ENCODE data around the gene SGCD. TPM values are rescaled to one million over a fixed set of nuclear protein-coding genes. Genes with fewer than 3 reads are reported as not detected.

The SGCD gene
- polyA plus RNA-seq, 4 donors = 0.22 to 7.5 (median 0.62) TPM

DNA sequence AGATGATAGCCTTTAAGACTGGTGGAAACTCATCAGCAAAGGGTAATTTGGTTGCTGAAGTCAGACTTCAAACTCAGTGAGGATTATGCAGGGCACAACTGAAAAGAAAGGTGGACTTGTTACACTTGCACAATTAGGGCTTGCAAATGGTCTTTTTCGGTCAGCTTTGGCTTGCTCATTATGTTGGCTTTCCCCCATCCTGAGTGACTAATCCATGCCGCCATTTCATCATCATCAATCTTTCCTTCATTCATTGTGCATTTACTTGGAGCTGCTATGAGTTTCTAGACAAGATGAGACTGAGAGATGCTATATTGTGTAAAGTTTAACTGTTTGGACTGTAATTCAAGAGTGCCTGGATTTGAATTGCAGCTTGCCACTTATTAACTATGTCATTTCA lies 388.3 kb downstream of the SGCD start:
- Histone ChIP-seq H3K27ac (ENCODE audit: low read depth in 1 of 3, low read length in 2 of 3) (no peak overlapping the region), H3K36me3 (ENCODE audit: control insufficient read depth in 3 of 3, insufficient read depth in 2 of 3, low read depth in 1 of 3, low read length in 3 of 3) (no peaks in the 10 kb centered on the region), H3K9me3 (ENCODE audit: control insufficient read depth in 2 of 2, insufficient read depth in 1 of 2, low read depth in 1 of 2, low read length in 1 of 2) (no peaks in the 10 kb centered on the region), H3K4me1 (ENCODE audit: control insufficient read depth in 3 of 3, insufficient read depth in 2 of 3, low read depth in 1 of 3, low read length in 2 of 3) (no peaks in the 10 kb centered on the region), H3K4me3 (ENCODE audit: low read depth in 1 of 3, low read length in 3 of 3) (no peak overlapping the region), H3K27me3 (ENCODE audit: control insufficient read depth in 3 of 3, insufficient read depth in 3 of 3, low read length in 3 of 3) (no peaks in the 10 kb centered on the region)
- FAIRE-seq = no peak
- WGBS, 3 donors = 82 to 87% (median 84%) methylated on average over 2 of the region's 2 CpGs
- peak in 1 of 2 donors; percentile 18 for DNase-seq

DNA sequence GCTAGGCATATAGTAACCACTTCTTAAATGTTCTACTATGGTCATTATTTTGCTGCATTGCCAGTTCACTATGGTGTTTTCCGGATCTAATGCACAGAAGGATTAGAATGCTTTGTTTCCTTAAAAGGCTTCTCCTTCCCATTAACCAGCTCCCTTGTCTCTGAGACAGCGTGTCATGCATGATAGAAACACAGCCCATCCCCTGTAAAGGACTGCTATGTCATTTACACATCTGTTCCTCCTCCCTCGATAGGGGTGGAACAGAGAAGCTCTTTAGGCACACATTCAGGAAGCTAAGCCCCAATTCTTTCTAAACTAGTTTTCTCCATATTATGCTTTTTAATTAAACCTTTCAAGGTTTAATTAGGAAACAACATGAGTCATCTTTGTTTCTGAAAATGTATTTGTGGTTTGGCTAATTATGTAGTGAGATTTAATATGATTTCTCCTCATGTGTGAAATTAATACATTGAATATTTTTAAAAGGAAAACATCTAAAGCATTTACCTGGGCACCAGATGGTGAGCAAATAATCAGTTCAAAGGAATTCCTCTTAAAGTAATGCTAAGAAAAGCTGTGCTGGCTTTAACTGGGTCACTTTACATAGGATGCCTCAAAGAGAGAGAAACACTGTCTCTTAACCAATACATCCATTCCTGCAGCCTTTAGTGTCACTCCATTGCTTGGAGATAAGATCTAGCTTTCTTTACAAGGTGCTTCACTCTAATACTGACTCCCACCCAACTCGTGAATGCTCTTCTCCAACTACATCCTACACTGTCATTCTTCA lies 389.8 kb downstream of the SGCD start:
- no peak for FAIRE-seq
- Histone ChIP-seq H3K4me3 (ENCODE audit: low read depth in 1 of 3, low read length in 3 of 3) (no peak overlapping the region), H3K36me3 (ENCODE audit: control insufficient read depth in 3 of 3, insufficient read depth in 2 of 3, low read depth in 1 of 3, low read length in 3 of 3) (no peaks in the 10 kb centered on the region), H3K4me1 (ENCODE audit: control insufficient read depth in 3 of 3, insufficient read depth in 2 of 3, low read depth in 1 of 3, low read length in 2 of 3) (no peaks in the 10 kb centered on the region), H3K9me3 (ENCODE audit: control insufficient read depth in 2 of 2, insufficient read depth in 1 of 2, low read depth in 1 of 2, low read length in 1 of 2) (no peaks in the 10 kb centered on the region), H3K27me3 (ENCODE audit: control insufficient read depth in 3 of 3, insufficient read depth in 3 of 3, low read length in 3 of 3) (no peaks in the 10 kb centered on the region), H3K27ac (ENCODE audit: low read depth in 1 of 3, low read length in 2 of 3) (no peak overlapping the region)
- 65 to 70% (median 70%) methylated on average over 4 of the region's 4 CpGs for WGBS, 3 donors
- no peak for DNase-seq

DNA sequence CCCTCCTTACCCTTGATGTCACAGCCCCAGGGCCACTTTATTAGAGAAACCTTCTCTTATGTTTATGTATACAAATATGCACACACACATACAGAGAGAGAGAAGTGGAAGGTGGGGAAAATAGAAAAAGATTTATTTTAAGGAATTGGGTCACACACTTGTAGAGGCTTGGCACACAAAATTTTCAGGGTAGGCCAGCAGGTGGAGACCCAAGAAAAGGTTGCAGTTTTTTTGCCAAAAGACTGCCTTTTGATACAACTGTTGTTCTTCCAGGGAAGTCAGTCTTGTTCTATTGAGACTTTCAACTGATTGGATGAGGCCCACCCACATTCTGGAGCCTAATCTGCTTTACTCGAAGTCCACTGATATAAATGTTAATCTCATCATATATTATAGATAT lies 392.0 kb downstream of the SGCD start:
- Histone ChIP-seq H3K27ac (ENCODE audit: low read depth in 1 of 3, low read length in 2 of 3) (no peak overlapping the region), H3K27me3 (ENCODE audit: control insufficient read depth in 3 of 3, insufficient read depth in 3 of 3, low read length in 3 of 3) (no peaks in the 10 kb centered on the region), H3K4me1 (ENCODE audit: control insufficient read depth in 3 of 3, insufficient read depth in 2 of 3, low read depth in 1 of 3, low read length in 2 of 3) (no peaks in the 10 kb centered on the region), H3K9me3 (ENCODE audit: control insufficient read depth in 2 of 2, insufficient read depth in 1 of 2, low read depth in 1 of 2, low read length in 1 of 2) (no peaks in the 10 kb centered on the region), H3K36me3 (ENCODE audit: control insufficient read depth in 3 of 3, insufficient read depth in 2 of 3, low read depth in 1 of 3, low read length in 3 of 3) (no peaks in the 10 kb centered on the region), H3K4me3 (ENCODE audit: low read depth in 1 of 3, low read length in 3 of 3) (no peak overlapping the region)
- no peak for DNase-seq
- 45 to 81% (median 63%) methylated on average over 1 of the region's 1 CpG for WGBS, 3 donors
- no peak for FAIRE-seq

DNA sequence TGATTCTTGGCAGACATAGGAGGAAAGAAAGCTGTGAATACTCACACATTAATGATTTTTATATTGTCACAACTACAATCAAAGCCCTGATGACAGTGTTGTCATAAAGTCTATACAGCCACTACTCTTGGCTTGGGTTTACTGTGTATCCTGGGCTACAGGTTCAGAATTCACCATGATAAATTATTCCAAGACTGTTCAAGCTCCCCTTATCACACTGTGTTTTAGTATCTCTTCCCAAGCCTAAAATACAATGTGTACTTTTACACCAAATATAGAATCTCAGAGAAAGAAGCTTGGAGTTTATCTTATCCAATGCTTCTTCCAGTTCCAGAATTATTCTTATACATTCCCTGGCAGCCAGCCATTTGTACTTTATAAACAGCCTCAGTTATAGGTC lies 395.4 kb downstream of the SGCD start:
- no peak for DNase-seq
- no peak overlapping the region for H3K27ac ChIP-seq (ENCODE audit: low read depth in 1 of 3, low read length in 2 of 3)
- no peak for FAIRE-seq

DNA sequence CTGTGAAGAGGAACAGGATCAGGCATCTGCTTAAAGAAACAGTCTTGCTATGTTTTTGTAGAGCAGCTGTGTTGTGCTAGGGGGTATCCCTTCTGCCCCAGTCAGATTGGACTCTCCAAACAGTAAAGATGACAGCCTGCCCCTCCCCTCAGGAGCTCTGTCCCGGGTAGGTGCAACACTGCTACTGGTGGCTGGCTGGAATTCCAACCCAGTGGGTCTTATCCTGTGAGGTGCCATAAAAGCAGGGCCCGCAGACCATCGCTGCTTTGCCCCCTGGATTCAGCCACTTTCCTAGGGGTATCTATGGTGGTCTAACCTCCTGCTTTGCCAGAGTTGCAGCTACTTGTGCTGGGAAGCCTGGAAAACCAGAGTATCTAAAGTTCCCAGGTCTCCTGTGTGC lies 408.5 kb downstream of the SGCD start:
- WGBS, 3 donors = 64 to 69% (median 68%) methylated on average over 3 of the region's 3 CpGs
- H3K27me3 ChIP-seq (ENCODE audit: control insufficient read depth in 3 of 3, insufficient read depth in 3 of 3, low read length in 3 of 3) = peaks cover 0 to 2% (median 0%) of the 10 kb centered on the region in 3 donors

More for the DNA sequence above, 395.4 kb downstream of the SGCD start:
- Histone ChIP-seq H3K4me3 (ENCODE audit: low read depth in 1 of 3, low read length in 3 of 3) (no peak overlapping the region), H3K9me3 (ENCODE audit: control insufficient read depth in 2 of 2, insufficient read depth in 1 of 2, low read depth in 1 of 2, low read length in 1 of 2) (peaks cover 0 to 2% of the 10 kb centered on the region in 2 donors), H3K4me1 (ENCODE audit: control insufficient read depth in 3 of 3, insufficient read depth in 2 of 3, low read depth in 1 of 3, low read length in 2 of 3) (no peaks in the 10 kb centered on the region), H3K36me3 (ENCODE audit: control insufficient read depth in 3 of 3, insufficient read depth in 2 of 3, low read depth in 1 of 3, low read length in 3 of 3) (no peaks in the 10 kb centered on the region), H3K27me3 (ENCODE audit: control insufficient read depth in 3 of 3, insufficient read depth in 3 of 3, low read length in 3 of 3) (no peaks in the 10 kb centered on the region)

DNA sequence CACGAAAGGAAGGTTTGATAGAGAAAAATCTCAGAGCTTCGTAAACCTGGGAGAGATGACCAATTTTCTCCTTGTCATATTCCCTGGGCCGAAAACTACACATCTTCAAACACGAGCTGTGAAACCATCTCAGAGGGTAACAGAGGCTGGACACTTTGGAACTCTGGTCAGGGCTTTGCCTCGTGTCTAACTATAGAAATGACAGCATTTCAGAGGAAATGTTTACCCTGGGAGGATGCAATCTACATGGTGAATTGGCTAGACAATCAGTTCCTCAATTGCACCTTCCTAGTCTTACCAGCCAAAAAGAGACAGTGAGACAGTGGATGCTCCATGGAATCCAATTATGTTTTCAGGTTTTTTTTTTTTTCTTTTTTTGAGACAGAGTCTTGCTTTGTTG lies 414.6 kb downstream of the SGCD start:
- H3K36me3 ChIP-seq (ENCODE audit: control insufficient read depth in 3 of 3, insufficient read depth in 2 of 3, low read depth in 1 of 3, low read length in 3 of 3) = no peaks in the 10 kb centered on the region
- H3K4me1 ChIP-seq (ENCODE audit: control insufficient read depth in 3 of 3, insufficient read depth in 2 of 3, low read depth in 1 of 3, low read length in 2 of 3) = no peaks in the 10 kb centered on the region
- H3K27ac ChIP-seq (ENCODE audit: low read depth in 1 of 3, low read length in 2 of 3) = no peak overlapping the region
- peaks cover 0 to 2% (median 0%) of the 10 kb centered on the region in 3 donors for H3K27me3 ChIP-seq (ENCODE audit: control insufficient read depth in 3 of 3, insufficient read depth in 3 of 3, low read length in 3 of 3)
- no peak for FAIRE-seq
- WGBS, 3 donors = 56 to 78% (median 70%) methylated on average over 5 of the region's 5 CpGs
- DNase-seq = no peak
- no peaks in the 10 kb centered on the region for H3K9me3 ChIP-seq (ENCODE audit: control insufficient read depth in 2 of 2, insufficient read depth in 1 of 2, low read depth in 1 of 2, low read length in 1 of 2)
- H3K4me3 ChIP-seq (ENCODE audit: low read depth in 1 of 3, low read length in 3 of 3) = no peak overlapping the region

More for the DNA sequence above, 408.5 kb downstream of the SGCD start:
- Histone ChIP-seq H3K9me3 (ENCODE audit: control insufficient read depth in 2 of 2, insufficient read depth in 1 of 2, low read depth in 1 of 2, low read length in 1 of 2) (no peaks in the 10 kb centered on the region), H3K27ac (ENCODE audit: low read depth in 1 of 3, low read length in 2 of 3) (no peak overlapping the region), H3K4me1 (ENCODE audit: control insufficient read depth in 3 of 3, insufficient read depth in 2 of 3, low read depth in 1 of 3, low read length in 2 of 3) (no peaks in the 10 kb centered on the region), H3K4me3 (ENCODE audit: low read depth in 1 of 3, low read length in 3 of 3) (no peak overlapping the region), H3K36me3 (ENCODE audit: control insufficient read depth in 3 of 3, insufficient read depth in 2 of 3, low read depth in 1 of 3, low read length in 3 of 3) (no peaks in the 10 kb centered on the region)
- FAIRE-seq = no peak
- no peak for DNase-seq

DNA sequence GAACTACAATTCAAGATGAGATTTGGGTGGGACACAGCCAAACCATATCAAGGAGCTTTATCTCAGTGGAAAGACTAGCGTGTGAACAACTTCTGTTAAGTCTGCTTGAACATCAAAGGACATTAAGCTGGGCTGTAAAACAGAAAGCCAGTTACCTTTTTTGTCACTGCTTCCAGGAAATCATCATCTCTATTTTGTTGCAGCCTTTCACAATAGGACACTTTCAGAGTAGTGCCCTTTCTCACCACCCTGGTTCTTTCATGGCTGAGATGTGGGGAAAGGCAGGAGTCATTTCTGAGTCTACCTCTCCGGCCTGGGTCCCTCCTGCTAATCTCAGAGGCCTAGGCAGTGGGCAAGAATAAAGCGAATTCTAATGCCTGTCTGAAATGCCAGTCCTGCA lies 426.9 kb downstream of the SGCD start:
- no peak overlapping the region for H3K27ac ChIP-seq (ENCODE audit: low read depth in 1 of 3, low read length in 2 of 3)
- no peaks in the 10 kb centered on the region for H3K9me3 ChIP-seq (ENCODE audit: control insufficient read depth in 2 of 2, insufficient read depth in 1 of 2, low read depth in 1 of 2, low read length in 1 of 2)
- no peak for FAIRE-seq
- 56 to 80% (median 63%) methylated on average over 3 of the region's 3 CpGs for WGBS, 3 donors
- no peaks in the 10 kb centered on the region for H3K36me3 ChIP-seq (ENCODE audit: control insufficient read depth in 3 of 3, insufficient read depth in 2 of 3, low read depth in 1 of 3, low read length in 3 of 3)
- H3K27me3 ChIP-seq (ENCODE audit: control insufficient read depth in 3 of 3, insufficient read depth in 3 of 3, low read length in 3 of 3) = no peaks in the 10 kb centered on the region
- no peaks in the 10 kb centered on the region for H3K4me1 ChIP-seq (ENCODE audit: control insufficient read depth in 3 of 3, insufficient read depth in 2 of 3, low read depth in 1 of 3, low read length in 2 of 3)
- no peak for DNase-seq
- H3K4me3 ChIP-seq (ENCODE audit: low read depth in 1 of 3, low read length in 3 of 3) = no peak overlapping the region

DNA sequence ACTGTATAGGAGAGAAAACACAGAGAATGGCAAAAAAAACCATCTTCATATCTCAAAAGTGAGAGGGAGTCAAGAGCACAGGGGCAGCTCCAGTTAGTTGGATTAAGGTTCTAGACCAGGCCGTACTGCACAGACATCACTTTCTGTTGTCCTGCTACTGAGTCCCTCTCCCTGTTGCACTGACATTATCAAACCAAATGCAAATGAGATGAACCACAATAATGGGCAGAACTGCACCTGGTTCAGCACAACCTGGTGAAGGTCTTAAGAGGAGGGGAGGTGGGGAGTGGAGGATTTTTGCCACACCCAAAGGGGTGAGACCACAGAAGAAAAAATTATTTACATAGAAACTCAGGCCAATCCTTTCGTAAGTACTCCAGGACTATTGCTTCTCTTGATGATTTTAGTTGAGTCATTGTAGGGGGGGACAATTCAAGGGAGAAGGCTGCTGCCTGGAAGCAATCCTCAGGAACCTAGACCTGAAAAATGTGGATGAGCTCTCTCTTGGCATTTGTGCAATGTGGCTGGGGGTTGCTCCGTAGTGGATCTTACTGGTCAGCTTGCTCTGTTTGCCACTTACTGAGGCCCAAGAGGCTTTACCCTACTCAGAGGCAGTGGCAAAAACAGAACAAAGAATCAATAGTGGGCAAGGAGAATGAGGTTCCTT lies 428.6 kb downstream of the SGCD start:
- H3K27me3 ChIP-seq (ENCODE audit: control insufficient read depth in 3 of 3, insufficient read depth in 3 of 3, low read length in 3 of 3) = no peaks in the 10 kb centered on the region
- WGBS, 3 donors = 84 to 89% (median 88%) methylated on average over 3 of the region's 3 CpGs
- no peaks in the 10 kb centered on the region for H3K36me3 ChIP-seq (ENCODE audit: control insufficient read depth in 3 of 3, insufficient read depth in 2 of 3, low read depth in 1 of 3, low read length in 3 of 3)
- no peak overlapping the region for H3K27ac ChIP-seq (ENCODE audit: low read depth in 1 of 3, low read length in 2 of 3)
- H3K9me3 ChIP-seq (ENCODE audit: control insufficient read depth in 2 of 2, insufficient read depth in 1 of 2, low read depth in 1 of 2, low read length in 1 of 2) = no peaks in the 10 kb centered on the region
- DNase-seq = no peak
- no peak for FAIRE-seq
- no peak overlapping the region for H3K4me3 ChIP-seq (ENCODE audit: low read depth in 1 of 3, low read length in 3 of 3)
- no peaks in the 10 kb centered on the region for H3K4me1 ChIP-seq (ENCODE audit: control insufficient read depth in 3 of 3, insufficient read depth in 2 of 3, low read depth in 1 of 3, low read length in 2 of 3)
